Esophagus muscularis mucosa (tissue), 4 donors: Measurements from ENCODE around the gene SLC39A2. TPM values are rescaled to one million over a fixed set of nuclear protein-coding genes. Genes with fewer than 3 reads are reported as not detected.

Source experiments
- DNase-seq: peaks from one replicate; pipeline ENCODE4 v3.0.0-alpha.2; 2017; ENCODE audit errors: extremely low spot score
- H3K27ac ChIP-seq, 4 donors: fragments of 200-600 bp; sonication (generic); replicated peaks in 1 of 4; 1 replicate in 3 of 4; 2 replicates in 1 of 4; pipeline ENCODE4 v1.5.1; 2016 to 2019; ENCODE audit warnings: mild to moderate bottlenecking in 1 of 4
- H3K27me3 ChIP-seq, 4 donors: fragments of 200-600 bp; sonication (generic); one replicate each; pipeline versions ENCODE4 v1.5.1 to v1.6.0; 2016 to 2019
- H3K36me3 ChIP-seq, 4 donors: fragments of 200-600 bp; sonication (generic); one replicate each; pipeline ENCODE4 v1.5.1; 2016 to 2019
- H3K4me1 ChIP-seq, 4 donors: fragments of 200-600 bp; sonication (generic); one replicate each; pipeline ENCODE4 v1.5.1; 2016 to 2019
- H3K4me3 ChIP-seq, 4 donors: fragments of 200-600 bp; sonication (generic); 1 replicate in 2 of 4; 2 replicates in 2 of 4; pipeline ENCODE4 v1.5.1; 2016 to 2019; ENCODE audit warnings: mild to moderate bottlenecking in 4 of 4, moderate library complexity in 1 of 4
- H3K9me3 ChIP-seq, 4 donors: fragments of 200-600 bp; sonication (generic); 1 replicate in 3 of 4; 2 replicates in 1 of 4; pipeline ENCODE4 v1.5.1; 2016 to 2019
- CTCF ChIP-seq, 3 experiments: fragments of 200-600 bp in 2 of 3; fragments of 450-650 bp in 1 of 3; sonication (generic) in 2 of 3; IDR thresholded peaks; one replicate each; pipeline ENCODE4 v1.5.1; 2017 to 2019; ENCODE audit warnings: antibody characterized with exemption in 3 of 3, mild to moderate bottlenecking in 2 of 3, moderate library complexity in 1 of 3
- EP300 ChIP-seq: sonication (generic); formaldehyde crosslinking; IDR thresholded peaks from one replicate; pipeline ENCODE4 v1.6.1; 2017; ENCODE audit warnings: antibody characterized with exemption
- POLR2A ChIP-seq: fragments of 450-650 bp; IDR thresholded peaks from one replicate; pipeline ENCODE4 v1.6.1; 2017; ENCODE audit warnings: antibody characterized with exemption, moderate library complexity, mild to moderate bottlenecking, low read depth
- POLR2AphosphoS5 ChIP-seq, 2 donors: sonication (generic); formaldehyde crosslinking; IDR thresholded peaks; one replicate each; pipeline ENCODE4 v1.6.1; 2017; ENCODE audit warnings: antibody characterized with exemption in 2 of 2
- WGBS: methylation state at CpG from one replicate; pipeline ENCODE4 v1.1.5; 2018; 5-methylcytosine and 5-hydroxymethylcytosine counted together
- intact Hi-C: fragments of 100-400 bp; cut with DNase I; formaldehyde crosslinking; loops from one replicate; pipeline ENCODE4 v1.15.1; 2023
- total RNA-seq, 4 donors: library from RNA; depleted of rRNA; stranded (reverse); fragments of >200 nt; gene quantifications; one replicate each; pipeline versions ENCODE4 v1.1.0 to v1.2.1, GENCODE V29; 2016

The SLC39A2 gene
- total RNA-seq, 4 donors from 2014 or later: not detected

- Histone ChIP-seq H3K36me3 (no peaks in the 10 kb centered on the region), H3K27ac (peak overlapping the region; percentile 68 to 82 (median 76)), H3K4me1 (peaks cover 4 to 15% (median 11%) of the 10 kb centered on the region in 4 donors), H3K4me3 (peak overlapping the region; percentile 54 to 71 (median 68)), H3K9me3 (no peaks in the 10 kb centered on the region), H3K27me3 (peaks cover 0 to 3% (median 0%) of the 10 kb centered on the region in 4 donors)
- TF ChIP-seq EP300 (no peak), CTCF (IDR thresholded peaks at IDR 0.05) (no peak), POLR2AphosphoS5 (IDR thresholded peaks at IDR 0.05) (no peak), POLR2A (no peak)
- intact Hi-C loops: loop anchor here (1.0 to 5.0 kb wide), 2 partner anchors 113 to 273 kb away; no protein-coding TSS in a partner anchor
- WGBS: 12% methylated on average over 3 of the region's 10 CpGs
- DNase-seq: no peak
Observed at GRCh38 chr14:20970647-20970982, 28.5 kb upstream of the SLC39A2 start.

- peak; percentile 97 for DNase-seq
- TF ChIP-seq CTCF (IDR thresholded peaks at IDR 0.05): peak; percentile 66 to 88 (median 74)
- no peak for TF ChIP-seq EP300
- peak in 1 of 2 donors; percentile 46 for TF ChIP-seq POLR2AphosphoS5 (IDR thresholded peaks at IDR 0.05)
- no peak for TF ChIP-seq POLR2A
- Histone ChIP-seq H3K4me1 (peaks cover 4 to 15% (median 11%) of the 10 kb centered on the region in 4 donors), H3K9me3 (no peaks in the 10 kb centered on the region), H3K27me3 (no peaks in the 10 kb centered on the region), H3K4me3 (peak overlapping the region; percentile 54 to 71 (median 68)), H3K36me3 (no peaks in the 10 kb centered on the region), H3K27ac (peak overlapping the region; percentile 68 to 82 (median 76))
- intact Hi-C loops: loop anchor here (1.0 to 5.0 kb wide), 2 partner anchors 114 to 274 kb away; no protein-coding TSS in a partner anchor
- under 1% methylated on average over 34 of the region's 47 CpGs for WGBS
Observed at GRCh38 chr14:20970983-20971704, 27.9 kb upstream of the SLC39A2 start.

GRCh38 chr14:20971705-20972021 lies 27.4 kb upstream of the SLC39A2 start:
- intact Hi-C loops: loop anchor here (5.0 kb wide), 1 partner anchor 274 kb away; no protein-coding TSS in a partner anchor
- 15% methylated on average over 8 of the region's 8 CpGs for WGBS
- no peak for DNase-seq
- H3K9me3 ChIP-seq: no peaks in the 10 kb centered on the region
- no peaks in the 10 kb centered on the region for H3K27me3 ChIP-seq
- H3K4me3 ChIP-seq: peak overlapping the region; percentile 54 to 71 (median 68)
- H3K27ac ChIP-seq: peak overlapping the region in 3 of 4 donors; percentile 73 to 82 (median 78)
- H3K4me1 ChIP-seq: peaks cover 4 to 15% (median 11%) of the 10 kb centered on the region in 4 donors
- TF ChIP-seq CTCF (IDR thresholded peaks at IDR 0.05) (no peak), POLR2AphosphoS5 (IDR thresholded peaks at IDR 0.05) (peak in 1 of 2 donors; percentile 1)
- H3K36me3 ChIP-seq: no peaks in the 10 kb centered on the region

GRCh38 chr14:20973501-20973900 lies 25.6 kb upstream of the SLC39A2 start:
- WGBS: 95% methylated on average over 3 of the region's 3 CpGs
- TF ChIP-seq EP300 (no peak), POLR2A (no peak), CTCF (IDR thresholded peaks at IDR 0.05) (no peak), POLR2AphosphoS5 (IDR thresholded peaks at IDR 0.05) (no peak)

More at GRCh38 chr14:20973501-20973900, 25.6 kb upstream of the SLC39A2 start:
- DNase-seq: no peak
- intact Hi-C loops: loop anchor here (5.0 kb wide), 1 partner anchor 276 kb away; no protein-coding TSS in a partner anchor
- Histone ChIP-seq H3K4me1 (peaks cover 4 to 15% (median 11%) of the 10 kb centered on the region in 4 donors), H3K9me3 (no peaks in the 10 kb centered on the region), H3K4me3 (no peak overlapping the region), H3K36me3 (no peaks in the 10 kb centered on the region), H3K27ac (no peak overlapping the region), H3K27me3 (no peaks in the 10 kb centered on the region)
